Hematopoietic multipotent progenitor cell treated with erythropoietin and hydrocortisone succinate and interleukin-3 and kit ligand, for 6 days (in vitro differentiated cells): Measurements from ENCODE around the gene ERVW-1.

Source experiments
- DNase-seq: peaks from one replicate; pipeline ENCODE4 v3.0.0-alpha.2; 2015

Gene ERVW-1

DNA sequence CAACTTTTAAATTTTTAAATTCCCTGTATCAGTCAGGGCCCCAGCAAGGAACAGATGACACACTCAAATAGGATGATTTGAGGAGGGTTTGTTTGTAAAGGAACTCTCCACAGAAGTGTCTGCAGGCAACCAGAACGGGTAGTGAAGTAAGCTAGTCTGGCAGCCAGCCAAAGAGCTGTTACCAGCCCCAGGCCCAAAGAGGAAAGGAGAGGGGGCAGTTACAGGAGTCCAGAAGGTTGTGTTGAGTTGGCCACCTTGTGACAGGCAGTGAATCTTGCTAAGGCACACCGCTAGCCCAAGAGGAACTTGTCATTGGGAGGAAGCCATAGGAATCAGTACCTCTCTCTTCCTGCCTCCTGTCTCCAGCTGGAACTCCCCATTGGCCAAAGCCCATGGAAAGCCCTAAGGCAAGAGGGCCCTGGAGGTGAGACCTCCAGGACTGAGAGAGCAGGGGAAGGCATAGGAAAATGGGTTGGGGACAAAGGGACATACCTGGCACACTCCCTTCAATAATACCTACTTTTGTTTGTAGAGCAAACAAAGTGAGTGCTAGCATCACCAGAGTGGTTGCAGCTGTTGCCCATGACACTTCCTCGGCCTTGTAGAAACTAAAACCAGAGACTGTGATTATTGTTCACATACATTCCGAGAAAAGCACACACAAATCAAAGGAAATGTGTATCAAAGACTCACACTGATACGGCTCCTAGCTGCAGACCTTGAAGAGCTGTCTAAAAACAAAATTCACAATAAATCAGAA lies 55.9 kb downstream of the ERVW-1 start:
- peak; percentile 70 for DNase-seq
